T-helper 22 cell (primary cell): ENCODE results near the gene LENG9.

ENCODE experiments used
- DNase-seq: peaks from one replicate; pipeline ENCODE4 v3.0.0-alpha.2; 2020; ENCODE audit warnings: low read depth

LENG9 gene

GRCh38 chr19:54421521-54421920 lies 42.1 kb downstream of the LENG9 start:
- no peak for DNase-seq

- DNase-seq = no peak
These were observed 42.4 kb downstream of the LENG9 start for GRCh38 chr19:54421169-54421516.

- no peak for DNase-seq
These were observed 43.0 kb downstream of the LENG9 start for GRCh38 chr19:54420383-54421168.

- no peak for DNase-seq
These were observed 43.6 kb downstream of the LENG9 start for GRCh38 chr19:54420068-54420382.

- no peak for DNase-seq
These were observed 44.4 kb downstream of the LENG9 start for GRCh38 chr19:54418930-54419800.

- no peak for DNase-seq
These were observed 45.3 kb downstream of the LENG9 start for GRCh38 chr19:54418030-54418929.

GRCh38 chr19:54416695-54417491 lies 46.7 kb downstream of the LENG9 start:
- DNase-seq = no peak

- no peak for DNase-seq
These were observed 47.5 kb downstream of the LENG9 start for GRCh38 chr19:54415901-54416673.

GRCh38 chr19:54415208-54415900 lies 48.2 kb downstream of the LENG9 start, which contains the start of gene TTYH1:
Gene TTYH1 (plus strand): TSS chr19:54415464. CDS start chr19:54415553, 89 bp downstream.
- no peak for DNase-seq

GRCh38 chr19:54414156-54414555 lies 49.4 kb downstream of the LENG9 start:
- DNase-seq = no peak

GRCh38 chr19:54412877-54413276 lies 50.7 kb downstream of the LENG9 start:
- no peak for DNase-seq
